ENCODE measurements around the gene CD53.

Gene CD53

DNA sequence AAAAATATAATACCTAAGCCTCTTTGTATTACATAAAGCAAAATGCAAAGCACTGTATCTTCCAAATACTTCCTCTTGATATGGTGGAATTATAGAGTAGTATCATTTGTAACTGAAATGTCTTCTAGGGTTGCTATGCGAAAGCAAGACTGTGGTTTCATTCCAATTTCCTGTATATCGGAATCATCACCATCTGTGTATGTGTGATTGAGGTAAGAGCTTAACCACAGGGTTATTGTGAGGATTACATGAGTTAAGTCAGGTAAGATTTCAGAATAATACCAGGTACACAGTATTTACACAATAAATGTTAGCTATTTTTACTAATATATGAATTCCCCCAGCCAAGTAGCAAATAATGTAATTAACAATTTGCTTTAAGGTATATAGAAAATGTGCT, 24.7 kb downstream of the CD53 start:
- H4K20me1 ChIP-seq (ENCODE audit: control insufficient read depth, insufficient read depth, low read depth, low read length), result no peaks in the 10 kb centered on the region; the same call in 1 of the 2 replicates
- H3K79me2 ChIP-seq (ENCODE audit: control insufficient read depth, low read length), result peaks cover 23% of the 10 kb centered on the region
- H3K9me2 ChIP-seq (replicated peaks; ENCODE audit: control insufficient read depth, low read length), result no peaks in the 10 kb centered on the region
- no peak for TF ChIP-seq EZH2phosphoT487 (IDR thresholded peaks at IDR 0.05; ENCODE audit: borderline replicate concordance, low read length)
- H3K36me3 ChIP-seq (ENCODE audit: control insufficient read depth, low read length), result peaks cover 85% of the 10 kb centered on the region
- H3F3A ChIP-seq (ENCODE audit: control insufficient read depth, insufficient read depth), result no peaks in the 10 kb centered on the region
- H3K27ac ChIP-seq (ENCODE audit: low read depth, low read length), result no peak overlapping the region
- H3K4me1 ChIP-seq (ENCODE audit: control insufficient read depth, low read length), result peaks cover 60% of the 10 kb centered on the region
- H3K4me3 ChIP-seq (ENCODE audit: low read length), result no peak overlapping the region
- no peak overlapping the region for H3K4me2 ChIP-seq (ENCODE audit: low read length)
- no peaks in the 10 kb centered on the region for H3K27me3 ChIP-seq (ENCODE audit: control insufficient read depth, low read length)
- H3K9me3 ChIP-seq (ENCODE audit: control insufficient read depth, insufficient read depth, low read length), result no peaks in the 10 kb centered on the region

DNA sequence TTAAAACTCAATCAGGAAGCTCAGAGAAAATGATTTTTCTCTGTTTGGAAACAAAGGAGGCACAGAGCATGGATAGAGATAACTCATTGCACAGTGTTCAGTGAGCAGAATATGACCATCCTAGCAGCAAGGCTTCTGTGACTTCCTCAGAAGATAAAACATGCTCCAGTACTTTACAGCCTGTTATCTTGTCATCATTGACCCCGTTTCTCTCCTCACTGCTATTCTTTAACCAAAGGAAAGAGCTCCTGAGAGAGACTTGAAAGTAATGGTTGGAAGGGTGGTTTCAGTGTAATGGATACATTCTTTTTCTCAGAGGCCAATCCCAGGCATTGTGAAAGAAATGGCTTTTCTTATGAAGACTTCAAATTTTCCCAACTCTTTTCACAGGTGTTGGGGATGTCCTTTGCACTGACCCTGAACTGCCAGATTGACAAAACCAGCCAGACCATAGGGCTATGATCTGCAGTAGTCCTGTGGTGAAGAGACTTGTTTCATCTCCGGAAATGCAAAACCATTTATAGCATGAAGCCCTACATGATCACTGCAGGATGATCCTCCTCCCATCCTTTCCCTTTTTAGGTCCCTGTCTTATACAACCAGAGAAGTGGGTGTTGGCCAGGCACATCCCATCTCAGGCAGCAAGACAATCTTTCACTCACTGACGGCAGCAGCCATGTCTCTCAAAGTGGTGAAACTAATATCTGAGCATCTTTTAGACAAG, 25.9 kb downstream of the CD53 start:
- Histone ChIP-seq H4K20me1 (ENCODE audit: control insufficient read depth, insufficient read depth, low read depth, low read length) (no peaks in the 10 kb centered on the region; the same call in 1 of the 2 replicates), H3K27me3 (ENCODE audit: control insufficient read depth, low read length) (no peaks in the 10 kb centered on the region), H3K27ac (ENCODE audit: low read depth, low read length) (no peak overlapping the region)

DNA sequence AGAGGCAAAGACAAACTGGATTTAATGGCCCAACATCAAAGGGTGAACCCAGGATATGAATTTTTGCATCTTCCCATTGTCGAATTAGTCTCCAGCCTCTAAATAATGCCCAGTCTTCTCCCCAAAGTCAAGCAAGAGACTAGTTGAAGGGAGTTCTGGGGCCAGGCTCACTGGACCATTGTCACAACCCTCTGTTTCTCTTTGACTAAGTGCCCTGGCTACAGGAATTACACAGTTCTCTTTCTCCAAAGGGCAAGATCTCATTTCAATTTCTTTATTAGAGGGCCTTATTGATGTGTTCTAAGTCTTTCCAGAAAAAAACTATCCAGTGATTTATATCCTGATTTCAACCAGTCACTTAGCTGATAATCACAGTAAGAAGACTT, 26.5 kb downstream of the CD53 start:
- H3F3A ChIP-seq (ENCODE audit: control insufficient read depth, insufficient read depth), result 0 out of 2 replicates have a peak, but pooled peaks cover 2% of the 10 kb centered on the region
- TF ChIP-seq EZH2phosphoT487 (IDR thresholded peaks at IDR 0.05; ENCODE audit: borderline replicate concordance, low read length), result no peak
- TF ChIP-seq, protein P1, sequence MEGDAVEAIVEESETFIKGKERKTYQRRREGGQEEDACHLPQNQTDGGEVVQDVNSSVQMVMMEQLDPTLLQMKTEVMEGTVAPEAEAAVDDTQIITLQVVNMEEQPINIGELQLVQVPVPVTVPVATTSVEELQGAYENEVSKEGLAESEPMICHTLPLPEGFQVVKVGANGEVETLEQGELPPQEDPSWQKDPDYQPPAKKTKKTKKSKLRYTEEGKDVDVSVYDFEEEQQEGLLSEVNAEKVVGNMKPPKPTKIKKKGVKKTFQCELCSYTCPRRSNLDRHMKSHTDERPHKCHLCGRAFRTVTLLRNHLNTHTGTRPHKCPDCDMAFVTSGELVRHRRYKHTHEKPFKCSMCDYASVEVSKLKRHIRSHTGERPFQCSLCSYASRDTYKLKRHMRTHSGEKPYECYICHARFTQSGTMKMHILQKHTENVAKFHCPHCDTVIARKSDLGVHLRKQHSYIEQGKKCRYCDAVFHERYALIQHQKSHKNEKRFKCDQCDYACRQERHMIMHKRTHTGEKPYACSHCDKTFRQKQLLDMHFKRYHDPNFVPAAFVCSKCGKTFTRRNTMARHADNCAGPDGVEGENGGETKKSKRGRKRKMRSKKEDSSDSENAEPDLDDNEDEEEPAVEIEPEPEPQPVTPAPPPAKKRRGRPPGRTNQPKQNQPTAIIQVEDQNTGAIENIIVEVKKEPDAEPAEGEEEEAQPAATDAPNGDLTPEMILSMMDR (IDR thresholded peaks at IDR 0.05; ENCODE audit: low read depth, low read length, poor library complexity, severe bottlenecking), result no peak
- no peaks in the 10 kb centered on the region for H3K27me3 ChIP-seq (ENCODE audit: control insufficient read depth, low read length)
- no peak overlapping the region for H3K4me2 ChIP-seq (ENCODE audit: low read length)
- peaks cover 71% of the 10 kb centered on the region for H3K36me3 ChIP-seq (ENCODE audit: control insufficient read depth, low read length)
- no peak overlapping the region for H3K27ac ChIP-seq (ENCODE audit: low read depth, low read length)
- H3K9me3 ChIP-seq (ENCODE audit: control insufficient read depth, insufficient read depth, low read length), result no peaks in the 10 kb centered on the region
- peaks cover 7% of the 10 kb centered on the region for H3K79me2 ChIP-seq (ENCODE audit: control insufficient read depth, low read length)
- peaks cover 44% of the 10 kb centered on the region for H3K4me1 ChIP-seq (ENCODE audit: control insufficient read depth, low read length)
- no peaks in the 10 kb centered on the region; the same call in 1 of the 2 replicates for H4K20me1 ChIP-seq (ENCODE audit: control insufficient read depth, insufficient read depth, low read depth, low read length)
- no peaks in the 10 kb centered on the region for H3K9me2 ChIP-seq (replicated peaks; ENCODE audit: control insufficient read depth, low read length)
- no peak overlapping the region for H3K4me3 ChIP-seq (ENCODE audit: low read length)

More for the DNA sequence above, 25.9 kb downstream of the CD53 start:
- Histone ChIP-seq H3K79me2 (ENCODE audit: control insufficient read depth, low read length) (peaks cover 13% of the 10 kb centered on the region), H3K36me3 (ENCODE audit: control insufficient read depth, low read length) (peaks cover 76% of the 10 kb centered on the region), H3K4me3 (ENCODE audit: low read length) (no peak overlapping the region), H3K9me3 (ENCODE audit: control insufficient read depth, insufficient read depth, low read length) (no peaks in the 10 kb centered on the region), H3K4me2 (ENCODE audit: low read length) (no peak overlapping the region), H3K4me1 (ENCODE audit: control insufficient read depth, low read length) (peaks cover 50% of the 10 kb centered on the region), H3F3A (ENCODE audit: control insufficient read depth, insufficient read depth) (no peaks in the 10 kb centered on the region), H3K9me2 (replicated peaks; ENCODE audit: control insufficient read depth, low read length) (no peaks in the 10 kb centered on the region)
- TF ChIP-seq, protein P1 (IDR thresholded peaks at IDR 0.05; ENCODE audit: low read depth, low read length, poor library complexity, severe bottlenecking), result no peak
- no peak for TF ChIP-seq EZH2phosphoT487 (IDR thresholded peaks at IDR 0.05; ENCODE audit: borderline replicate concordance, low read length)

DNA sequence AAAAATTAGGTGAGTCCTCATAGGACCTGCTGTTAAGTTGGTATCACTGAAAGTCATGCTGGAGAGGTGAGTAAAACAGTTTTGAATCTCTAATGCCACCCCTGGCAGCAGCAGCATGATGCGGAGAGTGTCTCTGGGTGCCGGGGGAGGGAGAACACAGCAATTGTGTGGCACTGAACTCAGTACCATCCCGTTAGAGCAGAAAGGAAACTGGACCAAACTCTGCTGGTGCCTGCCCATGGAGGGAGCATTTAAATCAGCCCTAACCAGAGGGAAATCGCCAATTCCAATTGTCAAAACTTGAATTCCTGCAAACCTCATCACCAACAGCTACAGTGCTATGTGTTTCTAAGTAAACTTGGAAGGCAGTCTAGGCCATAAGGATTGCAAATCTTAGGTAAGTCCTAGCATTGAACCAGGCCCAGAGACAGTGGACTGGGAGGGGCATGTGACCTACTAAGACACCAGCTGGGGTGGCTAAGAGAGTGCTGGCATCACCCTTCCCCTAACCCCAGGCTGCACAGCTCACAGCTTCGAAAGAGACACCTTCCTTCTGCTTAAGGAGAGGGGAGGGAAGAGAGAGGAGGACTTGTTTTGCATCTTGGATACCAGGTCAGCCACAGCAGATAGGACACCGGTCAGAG, 30.0 kb downstream of the CD53 start:
- H4K20me1 ChIP-seq (ENCODE audit: control insufficient read depth, insufficient read depth, low read depth, low read length), result no peaks in the 10 kb centered on the region
- H3K4me2 ChIP-seq (ENCODE audit: low read length), result no peak overlapping the region
- H3K79me2 ChIP-seq (ENCODE audit: control insufficient read depth, low read length), result no peaks in the 10 kb centered on the region
- H3K9me2 ChIP-seq (replicated peaks; ENCODE audit: control insufficient read depth, low read length), result no peaks in the 10 kb centered on the region
- H3K4me3 ChIP-seq (ENCODE audit: low read length), result no peak overlapping the region
- TF ChIP-seq, protein P1 (IDR thresholded peaks at IDR 0.05; ENCODE audit: low read depth, low read length, poor library complexity, severe bottlenecking), result no peak
- no peak for TF ChIP-seq EZH2phosphoT487 (IDR thresholded peaks at IDR 0.05; ENCODE audit: borderline replicate concordance, low read length)
- no peaks in the 10 kb centered on the region for H3K27me3 ChIP-seq (ENCODE audit: control insufficient read depth, low read length)
- H3K27ac ChIP-seq (ENCODE audit: low read depth, low read length), result no peak overlapping the region
- H3K36me3 ChIP-seq (ENCODE audit: control insufficient read depth, low read length), result peaks cover 39% of the 10 kb centered on the region
- H3K9me3 ChIP-seq (ENCODE audit: control insufficient read depth, insufficient read depth, low read length), result no peaks in the 10 kb centered on the region
- peaks cover 13% of the 10 kb centered on the region for H3K4me1 ChIP-seq (ENCODE audit: control insufficient read depth, low read length)
- peaks cover 9% of the 10 kb centered on the region for H3F3A ChIP-seq (ENCODE audit: control insufficient read depth, insufficient read depth)

All from DOHH2 (cell line).